Cerebellar nuclear complex (tissue), 1 donor: ENCODE measurements around the gene GOLGA7B.

Experiments used
- DNase-seq, 2 experiments: peaks; one replicate each; lab custom pipeline; 2025; lab: John Stamatoyannopoulos, UW

GOLGA7B gene

GRCh38 chr10:97868134-97868685, 18.6 kb downstream of the GOLGA7B start:
- DNase-seq: no peak

DNA sequence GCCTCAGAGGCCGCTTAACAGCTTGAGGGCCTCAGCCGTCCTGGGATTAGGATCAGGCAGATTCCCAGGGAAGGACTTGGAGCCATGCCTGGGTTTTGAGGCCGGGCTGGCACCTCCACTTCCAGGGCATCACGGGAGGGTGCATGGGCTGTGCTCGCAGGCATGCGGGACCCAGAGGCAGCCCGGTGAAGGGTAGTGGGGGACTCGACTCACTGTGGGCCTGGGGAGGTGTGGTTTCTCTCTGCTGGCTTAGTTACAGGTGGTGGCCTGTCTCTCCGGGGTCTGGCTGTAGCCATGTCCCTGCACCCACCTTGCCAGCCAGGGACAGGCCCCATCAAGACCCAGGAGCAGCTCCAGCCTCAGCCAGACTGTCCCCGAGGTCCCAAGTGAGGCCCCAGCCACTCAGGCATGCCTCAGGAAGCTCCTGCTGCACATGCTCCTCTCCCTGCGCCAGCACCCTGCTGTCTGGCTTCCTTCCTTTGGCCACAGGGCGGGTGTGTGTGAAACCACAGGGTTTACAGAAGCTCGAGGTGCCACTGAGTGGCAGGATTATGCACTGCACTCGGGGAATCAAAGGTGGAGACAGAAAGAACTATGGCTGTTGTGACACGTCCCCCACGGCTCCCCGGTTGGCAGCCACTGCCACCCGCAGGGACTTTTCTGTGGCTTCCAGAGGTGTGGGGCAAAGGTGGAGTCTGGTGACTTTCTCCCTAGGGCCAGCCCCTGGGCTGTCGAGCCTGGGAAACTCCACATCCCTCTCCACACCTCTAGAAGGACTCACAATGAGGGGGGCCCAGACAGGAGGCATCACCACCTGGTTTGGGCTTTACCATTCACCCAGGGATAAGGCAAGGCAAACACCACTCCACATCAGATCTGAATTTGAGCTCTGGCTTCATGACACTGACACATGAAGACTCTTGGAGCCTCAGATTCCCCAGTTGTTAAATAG, 19.7 kb downstream of the GOLGA7B start:
- peak; percentile 90 to 93 for DNase-seq

DNA sequence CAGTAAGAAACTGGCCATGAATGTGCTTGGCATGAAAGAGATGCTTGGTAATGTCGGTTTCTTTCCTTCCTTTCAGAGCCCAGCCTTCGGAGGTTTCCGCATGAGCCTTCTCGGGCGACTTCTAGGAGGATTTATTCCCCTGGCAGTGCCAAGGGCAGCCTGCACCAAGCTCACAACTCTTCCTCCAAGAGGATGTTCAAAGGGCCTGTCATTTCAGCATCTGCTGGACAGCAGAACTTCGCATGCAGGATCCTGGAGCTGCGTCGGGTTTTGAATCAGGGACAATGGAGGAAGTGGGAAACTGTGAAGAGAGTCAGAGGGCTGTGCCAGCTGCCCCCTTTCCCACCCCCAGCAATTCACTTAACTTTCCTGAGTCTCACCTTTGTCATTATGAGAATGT, 21.3 kb downstream of the GOLGA7B start:
- DNase-seq: no peak

- DNase-seq: no peak
Measured at GRCh38 chr10:97873569-97873968, 23.9 kb downstream of the GOLGA7B start.

- no peak for DNase-seq
Measured at GRCh38 chr10:97874332-97874731, 24.7 kb downstream of the GOLGA7B start.

- DNase-seq: no peak
Measured at GRCh38 chr10:97875391-97875790, 25.7 kb downstream of the GOLGA7B start.

DNA sequence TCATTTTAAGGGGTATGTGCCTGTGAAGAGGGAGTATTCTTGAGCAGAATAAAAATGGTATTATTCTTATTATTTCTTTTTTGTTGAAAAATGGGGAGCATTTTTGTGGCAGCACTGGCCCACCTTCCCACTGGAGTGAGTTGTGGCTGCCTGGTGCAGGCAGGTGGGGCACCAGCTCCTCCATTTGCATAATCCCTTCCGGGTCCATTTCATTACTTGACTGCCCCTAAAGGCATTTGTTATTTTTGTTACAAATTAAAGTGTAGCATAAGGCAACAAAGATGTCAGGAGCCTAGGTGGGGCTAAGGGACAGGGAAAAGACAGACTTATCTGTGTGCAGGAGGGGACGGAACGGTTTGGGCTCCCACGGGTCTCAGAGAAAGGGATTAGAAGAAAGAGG, 26.8 kb downstream of the GOLGA7B start:
- no peak for DNase-seq

DNA sequence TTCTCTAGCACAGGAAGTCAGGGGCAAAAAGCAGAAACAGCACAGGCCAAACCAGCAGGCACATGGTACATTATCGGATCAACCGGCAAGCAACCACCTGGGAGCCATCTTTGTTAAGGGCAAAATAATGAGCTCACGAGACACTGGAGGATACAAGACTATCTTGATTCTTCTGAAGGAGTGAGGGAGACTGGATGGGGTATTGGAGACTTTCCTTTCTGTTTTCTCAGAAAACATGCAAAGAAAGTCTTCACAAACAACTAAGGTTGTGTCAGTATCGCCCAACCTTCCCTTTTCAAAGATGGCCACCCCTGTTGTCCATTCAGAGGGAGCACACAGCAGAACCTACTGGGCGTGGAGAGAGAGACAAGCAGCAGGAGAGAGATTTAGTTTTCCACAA, 29.6 kb downstream of the GOLGA7B start:
- no peak for DNase-seq

DNA sequence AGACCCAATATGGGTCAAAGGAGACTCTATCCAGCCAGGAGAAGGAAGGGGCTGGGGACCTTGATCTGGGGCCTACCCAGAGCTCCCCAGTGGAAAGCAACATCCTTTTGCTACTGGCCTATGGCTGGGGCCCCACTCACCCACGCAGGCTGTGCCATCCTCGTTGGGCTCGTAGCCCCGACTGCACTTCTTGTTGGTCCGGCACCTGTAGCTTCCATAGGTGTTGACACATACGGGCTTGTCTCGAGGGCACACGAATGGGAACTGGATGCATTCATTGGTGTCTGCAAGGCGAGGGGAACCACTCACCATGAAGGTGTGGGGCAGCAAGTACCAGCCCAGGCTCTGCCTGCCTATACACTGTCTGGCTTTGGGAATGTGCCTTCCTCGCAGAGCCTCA, 30.5 kb downstream of the GOLGA7B start:
- no peak for DNase-seq

DNA sequence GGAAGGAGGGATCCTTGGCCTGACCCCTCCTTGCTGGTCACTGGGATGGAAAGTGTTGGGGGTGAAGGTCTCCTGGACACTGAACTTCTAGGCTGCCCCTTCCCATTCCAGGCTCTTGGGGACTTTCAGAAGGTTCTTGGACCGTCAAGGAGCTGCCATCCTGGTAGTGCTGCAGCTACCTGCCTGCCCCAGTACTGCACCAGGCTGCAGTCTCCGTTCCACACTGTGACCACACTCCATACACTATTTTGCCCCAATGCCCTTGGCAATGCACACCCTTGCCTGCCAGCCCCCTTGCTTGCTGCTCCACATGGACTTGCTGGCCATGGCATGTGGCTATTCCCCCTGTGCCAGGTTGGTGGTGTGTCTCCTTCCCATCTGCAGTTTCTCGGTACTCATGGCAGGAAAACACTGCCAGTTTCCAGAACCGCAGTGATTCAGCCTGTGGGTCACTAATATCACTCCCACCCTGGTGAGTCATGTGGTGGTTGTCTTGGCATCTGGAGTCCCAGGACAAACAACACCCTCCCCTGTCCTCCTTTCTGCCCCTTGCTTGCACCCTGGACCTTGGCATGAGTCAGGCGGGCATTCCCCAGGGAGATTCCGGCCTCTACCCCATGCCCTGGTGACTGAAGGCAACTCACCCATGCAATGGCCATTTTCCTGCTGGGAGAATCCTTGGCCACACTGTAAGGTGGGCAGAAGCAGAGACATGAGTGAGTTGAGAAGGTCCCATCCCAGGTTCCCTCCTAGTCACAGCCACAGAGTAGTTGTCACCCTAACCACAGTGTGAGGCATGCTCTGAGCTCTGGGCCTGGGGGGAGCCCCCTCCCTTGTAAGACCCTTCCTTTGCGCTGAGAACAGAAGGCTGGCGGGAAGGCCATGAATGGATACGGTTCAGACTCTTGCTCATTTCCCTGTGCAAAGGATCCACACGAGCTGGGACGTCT, 32.8 kb downstream of the GOLGA7B start:
- no peak for DNase-seq

DNA sequence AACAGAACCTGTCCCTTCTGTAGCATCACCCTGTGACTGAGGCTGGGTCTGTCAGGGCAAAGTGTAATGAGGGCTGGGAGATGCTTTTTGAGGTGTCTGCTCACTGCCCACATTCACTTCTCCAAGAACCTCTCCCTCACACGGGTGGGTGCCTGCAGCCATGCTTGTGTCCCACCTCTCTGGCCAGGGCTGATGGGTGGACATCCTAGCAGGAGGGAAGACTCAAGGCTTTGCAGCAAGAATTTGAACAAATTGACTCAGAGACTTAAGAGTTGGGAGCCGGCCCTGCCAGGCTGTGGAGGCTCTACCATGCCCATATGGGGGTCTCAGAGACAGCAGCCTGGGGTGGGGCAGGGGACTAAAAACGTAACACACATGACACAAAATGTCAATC, 33.4 kb downstream of the GOLGA7B start:
- DNase-seq: no peak

DNA sequence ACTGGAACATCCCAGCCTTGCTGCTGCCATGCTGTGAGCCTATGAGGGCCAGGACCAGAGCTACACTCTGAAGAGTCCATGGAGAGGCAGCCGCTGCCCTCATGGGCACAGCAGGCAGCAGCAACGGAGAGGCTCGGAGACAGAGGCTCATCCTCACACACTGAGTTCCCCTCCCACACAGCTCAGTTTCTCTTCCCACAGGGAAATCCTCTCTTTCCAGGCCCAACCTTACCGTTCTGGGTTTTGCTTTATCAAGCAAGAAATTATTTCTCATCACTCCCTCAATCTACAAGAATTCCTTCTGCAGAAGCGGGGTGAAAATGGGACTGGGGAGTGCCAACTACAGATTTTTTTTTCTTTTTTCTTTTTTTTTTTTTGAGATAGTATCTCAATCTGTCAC, 36.6 kb downstream of the GOLGA7B start:
- no peak for DNase-seq

DNA sequence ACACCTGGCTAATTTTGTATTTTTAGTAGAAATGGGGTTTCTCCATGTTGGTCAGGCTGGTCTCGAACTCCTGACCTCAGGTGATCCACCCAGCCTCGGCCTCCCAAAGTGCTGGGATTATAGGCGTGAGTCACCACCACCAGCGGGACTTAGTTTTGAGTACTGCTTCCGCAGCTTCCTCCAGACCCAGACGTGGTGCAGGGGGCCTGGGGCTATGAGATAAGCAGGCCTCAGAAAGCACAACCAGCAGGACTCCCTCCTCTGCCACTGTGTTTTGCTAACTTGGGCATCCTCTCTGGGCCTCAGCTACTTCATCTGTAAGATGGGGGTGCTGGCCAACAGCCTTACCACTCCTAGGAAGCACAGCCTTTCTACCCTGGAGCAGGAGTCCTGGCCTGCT, 37.8 kb downstream of the GOLGA7B start:
- DNase-seq: no peak

DNA sequence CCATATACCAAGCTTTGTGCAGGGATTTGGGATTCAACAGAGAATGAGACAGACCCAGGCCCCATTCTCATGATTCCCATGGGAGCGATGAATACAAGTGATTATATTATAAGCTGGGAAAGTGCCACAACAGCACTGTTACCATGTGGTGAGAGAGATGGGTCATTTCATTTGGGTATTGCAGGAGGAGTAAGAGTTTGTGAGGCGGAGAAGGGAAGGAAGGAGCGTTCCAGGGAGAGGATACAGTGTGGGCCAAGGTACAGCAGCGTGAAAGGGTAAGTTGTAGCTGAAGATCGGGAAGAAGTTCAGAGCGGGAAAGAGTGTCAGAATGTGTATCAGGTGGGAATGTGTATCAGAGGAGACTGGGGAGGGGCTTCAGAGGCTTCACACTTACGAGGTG, 38.5 kb downstream of the GOLGA7B start:
- DNase-seq: no peak

GRCh38 chr10:97888641-97889262, 39.1 kb downstream of the GOLGA7B start:
- no peak for DNase-seq

GRCh38 chr10:97889461-97890265, 40.0 kb downstream of the GOLGA7B start:
- DNase-seq: no peak

- no peak for DNase-seq
Measured at GRCh38 chr10:97891497-97892167, 42.0 kb downstream of the GOLGA7B start.

DNA sequence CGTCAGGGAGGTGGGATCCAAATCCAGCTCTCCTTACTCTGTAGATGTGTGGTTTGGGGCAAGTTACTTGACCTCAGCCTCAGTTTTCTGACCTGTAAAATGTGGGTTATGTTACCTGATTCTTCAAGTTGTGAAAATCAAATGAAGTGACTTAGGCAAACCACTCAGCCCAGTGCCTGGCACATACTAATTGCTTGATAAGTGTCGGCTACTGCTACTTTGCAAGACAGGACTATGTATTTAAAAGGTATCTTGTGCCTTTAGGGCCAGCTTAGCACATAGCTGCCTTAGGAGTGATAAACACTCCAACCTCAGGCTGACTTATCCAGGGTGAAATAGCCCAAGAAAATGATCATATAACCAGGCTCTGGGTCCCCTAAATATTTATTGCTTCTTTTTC, 42.9 kb downstream of the GOLGA7B start:
- DNase-seq: no peak

- DNase-seq: no peak
Measured at GRCh38 chr10:97892939-97893338, 43.3 kb downstream of the GOLGA7B start.

GRCh38 chr10:97894092-97894491, 44.4 kb downstream of the GOLGA7B start:
- no peak for DNase-seq

DNA sequence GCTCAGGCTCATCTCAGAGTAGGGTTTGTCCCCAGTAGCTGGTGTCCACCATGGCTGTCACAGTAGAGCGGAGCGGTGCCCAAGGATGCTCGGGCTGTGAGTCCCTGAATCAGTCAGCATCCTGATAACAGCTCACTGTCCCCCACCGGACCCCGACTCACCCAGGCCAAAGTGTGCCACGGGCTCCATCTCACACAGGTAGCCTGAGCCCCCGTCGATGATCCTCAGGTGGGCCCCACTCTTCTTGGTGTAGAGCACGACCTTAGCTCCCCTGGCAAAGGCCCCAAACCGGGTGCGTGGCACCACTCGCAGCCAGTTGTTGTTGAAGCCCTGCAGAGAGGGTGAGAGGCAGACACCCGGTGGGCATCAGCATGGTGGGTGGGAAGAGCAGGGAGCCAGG, 45.4 kb downstream of the GOLGA7B start:
- no peak for DNase-seq
